CD4-positive, alpha-beta T cell treated with Interleukin-6 for 4 hours (primary cell): ENCODE results near the gene EIF3K.
"Not testable (repeated sequence)": the region's sequence is repeated elsewhere in the genome, so short reads cannot be mapped to it uniquely, and the experiment has no call there.

Experiments used
- DNase-seq: peaks from one replicate; pipeline ENCODE4 v3.0.0-alpha.2; 2020; ENCODE audit warnings: mixed read lengths

Gene EIF3K

GRCh38 chr19:38618590-38619360 is at the start of gene EIF3K:
Gene EIF3K (plus strand): TSS chr19:38619188. CDS start chr19:38619269, 81 bp downstream.
- peak; percentile 99 for DNase-seq

GRCh38 chr19:38569368-38569983 is 49.5 kb upstream of the EIF3K start:
- DNase-seq = no peak

- DNase-seq = no peak
Measured at GRCh38 chr19:38571682-38572081, 47.3 kb upstream of the EIF3K start.

- no peak for DNase-seq
Measured at GRCh38 chr19:38577826-38578225, 41.2 kb upstream of the EIF3K start.

- DNase-seq = not testable (repeated sequence)
Measured at GRCh38 chr19:38579304-38579703, 39.7 kb upstream of the EIF3K start.

- no peak for DNase-seq
Measured at GRCh38 chr19:38580080-38580479, 38.9 kb upstream of the EIF3K start.

- no peak for DNase-seq
Measured at GRCh38 chr19:38583219-38583984, 35.6 kb upstream of the EIF3K start.

GRCh38 chr19:38583985-38584305 is 35.0 kb upstream of the EIF3K start:
- no peak for DNase-seq

GRCh38 chr19:38587562-38587961 is 31.4 kb upstream of the EIF3K start:
- DNase-seq = no peak

- no peak for DNase-seq
Measured at GRCh38 chr19:38588041-38588440, 30.9 kb upstream of the EIF3K start.

- no peak for DNase-seq
Measured at GRCh38 chr19:38592940-38593339, 26.0 kb upstream of the EIF3K start.

GRCh38 chr19:38596057-38596981 is 22.7 kb upstream of the EIF3K start:
- DNase-seq = no peak

- no peak for DNase-seq
Measured at GRCh38 chr19:38597075-38597474, 21.9 kb upstream of the EIF3K start.

- no peak for DNase-seq
Measured at GRCh38 chr19:38599722-38600121, 19.3 kb upstream of the EIF3K start.

- DNase-seq = not testable (repeated sequence)
Measured at GRCh38 chr19:38602856-38603255, 16.1 kb upstream of the EIF3K start.

GRCh38 chr19:38606131-38606530 is 12.9 kb upstream of the EIF3K start:
- DNase-seq = no peak

GRCh38 chr19:38614289-38614688 is 4.7 kb upstream of the EIF3K start:
- DNase-seq = no peak

- DNase-seq = no peak
Measured at GRCh38 chr19:38615007-38615581, 3.9 kb upstream of the EIF3K start.

GRCh38 chr19:38616265-38616664 is 2.7 kb upstream of the EIF3K start:
- no peak for DNase-seq

GRCh38 chr19:38617283-38617763 is 1.7 kb upstream of the EIF3K start:
- DNase-seq = peak; percentile 38

GRCh38 chr19:38617764-38618589 is 1.0 kb upstream of the EIF3K start, which contains the start of gene MAP4K1:
Gene MAP4K1 (minus strand): TSS chr19:38617953. CDS start chr19:38617895, 58 bp downstream.
- peak; percentile 86 for DNase-seq
